CD4-positive, alpha-beta T cell treated with Interleukin-4 for 1 hour (primary cell): ENCODE measurements around the gene OR6C6.
"Not testable (repeated sequence)": the region's sequence is repeated elsewhere in the genome, so short reads cannot be mapped to it uniquely, and the experiment has no call there.

Source experiments
- DNase-seq, 2 donors: peaks; one replicate each; pipeline ENCODE4 v3.0.0-alpha.2; 2020 to 2022

OR6C6 gene

GRCh38 chr12:55296469-55296868 lies at the start of gene OR6C6:
TSS of gene OR6C6 (minus strand) at chr12:55296569. CDS start at chr12:55295232, 1,337 bp downstream.
- DNase-seq = no peak

GRCh38 chr12:55336002-55336401 lies 39.6 kb upstream of the OR6C6 start:
- no peak for DNase-seq

GRCh38 chr12:55330446-55330845 lies 34.1 kb upstream of the OR6C6 start, which contains the start of gene OR6C3:
TSS of gene OR6C3 (plus strand) at chr12:55330746. CDS start at chr12:55331701, 955 bp downstream.
- no peak for DNase-seq

- not testable (repeated sequence) for DNase-seq
These were observed 29.4 kb upstream of the OR6C6 start for GRCh38 chr12:55325801-55326200.

GRCh38 chr12:55320201-55320600 lies 23.8 kb upstream of the OR6C6 start:
- no peak for DNase-seq

- no peak for DNase-seq
These were observed 17.7 kb upstream of the OR6C6 start, which contains the start of gene OR6C1 for GRCh38 chr12:55314043-55314442. TSS of gene OR6C1 (plus strand) at chr12:55314343. CDS start at chr12:55320600, 6,257 bp downstream.

GRCh38 chr12:55289999-55290398 lies 6.4 kb downstream of the OR6C6 start:
- no peak for DNase-seq

- DNase-seq = no peak
These were observed 15.4 kb downstream of the OR6C6 start for GRCh38 chr12:55280991-55281390.

- DNase-seq = no peak
These were observed 38.1 kb downstream of the OR6C6 start for GRCh38 chr12:55258303-55258702.

GRCh38 chr12:55256831-55257230 lies 39.5 kb downstream of the OR6C6 start:
- DNase-seq = no peak

- DNase-seq = no peak
These were observed 43.1 kb downstream of the OR6C6 start for GRCh38 chr12:55253281-55253680.

GRCh38 chr12:55250944-55251343 lies 45.4 kb downstream of the OR6C6 start:
- DNase-seq = no peak

GRCh38 chr12:55246159-55246558 lies 50.2 kb downstream of the OR6C6 start:
- no peak for DNase-seq

- DNase-seq = no peak
These were observed 52.1 kb downstream of the OR6C6 start, which contains the start of gene OR6C74 for GRCh38 chr12:55244309-55244708. TSS of gene OR6C74 (plus strand) at chr12:55244609. CDS start at chr12:55247288, 2,679 bp downstream.
